TTC549 (cell line): ENCODE results near the gene MESP2.

ENCODE experiments used
- FAIRE-seq: peaks from 2 replicates; lab custom pipeline; 2012; peaks lifted over from hg19 to GRCh38; lab: Jason Lieb, UNC

Gene MESP2

GRCh38 chr15:89820666-89821611 lies 44.8 kb downstream of the MESP2 start:
- FAIRE-seq = no peak

- FAIRE-seq = no peak
Observed at GRCh38 chr15:89822026-89822425, 45.9 kb downstream of the MESP2 start.

GRCh38 chr15:89822611-89822950 lies 46.4 kb downstream of the MESP2 start:
- FAIRE-seq = no peak

GRCh38 chr15:89822951-89823711 lies 47.0 kb downstream of the MESP2 start:
- no peak for FAIRE-seq

GRCh38 chr15:89823836-89824606 lies 47.9 kb downstream of the MESP2 start:
- no peak for FAIRE-seq

GRCh38 chr15:89824607-89824867 lies 48.4 kb downstream of the MESP2 start:
- FAIRE-seq = no peak

- no peak for FAIRE-seq
Observed at GRCh38 chr15:89825271-89825940, 49.3 kb downstream of the MESP2 start.

- FAIRE-seq = no peak
Observed at GRCh38 chr15:89826671-89827655, 50.8 kb downstream of the MESP2 start.

GRCh38 chr15:89827829-89828228 lies 51.7 kb downstream of the MESP2 start:
- no peak for FAIRE-seq
